Endodermal cell (in vitro differentiated cells): ENCODE measurements around the gene CCT2. TPM values are rescaled to one million over a fixed set of nuclear protein-coding genes. Genes with fewer than 3 reads are reported as not detected.

Source experiments
- DNase-seq: peaks from one replicate; pipeline ENCODE4 v3.0.0-alpha.2; 2017
- H3K27ac ChIP-seq: 2 replicates; pipeline ENCODE4 v1.5.1; 2013; ENCODE audit warnings: mild to moderate bottlenecking, low read depth, low read length, moderate library complexity
- H3K27me3 ChIP-seq: 2 replicates; pipeline ENCODE4 v1.6.1; 2013; ENCODE audit warnings: mild to moderate bottlenecking, low read length, moderate library complexity; ENCODE audit not compliant: insufficient read depth, control insufficient read depth, poor library complexity, severe bottlenecking
- H3K36me3 ChIP-seq: 2 replicates; pipeline ENCODE4 v1.7.0; 2013; ENCODE audit warnings: mild to moderate bottlenecking, low read length, moderate library complexity; ENCODE audit not compliant: control insufficient read depth, insufficient read depth
- H3K4me1 ChIP-seq: one replicate; pipeline ENCODE4 v1.7.0; 2013; ENCODE audit warnings: low read length; ENCODE audit not compliant: control insufficient read depth, insufficient read depth
- H3K4me3 ChIP-seq: 2 replicates; pipeline ENCODE4 v1.5.1; 2013; ENCODE audit warnings: mild to moderate bottlenecking, low read length, moderate library complexity
- H3K9ac ChIP-seq: 2 replicates; pipeline ENCODE4 v1.6.1; 2013; ENCODE audit warnings: mild to moderate bottlenecking, low read length, moderate library complexity; ENCODE audit not compliant: poor library complexity, severe bottlenecking; ENCODE audit errors: extremely low read depth
- H3K9me3 ChIP-seq: 2 replicates; pipeline ENCODE4 v1.6.1; 2013; ENCODE audit warnings: mild to moderate bottlenecking, low read length, moderate library complexity; ENCODE audit not compliant: control insufficient read depth
- H3K27ac Mint-ChIP-seq: 2 replicates; pipeline ENCODE4 v1.8.0; 2020; ENCODE audit warnings: mixed read lengths
- H3K27me3 Mint-ChIP-seq: 2 replicates; pipeline ENCODE4 v1.8.0; 2021; ENCODE audit warnings: mild to moderate bottlenecking, mixed read lengths; ENCODE audit not compliant: insufficient read depth
- H3K36me3 Mint-ChIP-seq: 2 replicates; pipeline ENCODE4 v1.8.0; 2020; ENCODE audit warnings: low read depth, mixed read lengths
- H3K4me1 Mint-ChIP-seq: 2 replicates; pipeline ENCODE4 v1.8.0; 2020; ENCODE audit warnings: mixed read lengths
- H3K4me3 Mint-ChIP-seq: 2 replicates; pipeline ENCODE4 v1.8.0; 2020; ENCODE audit warnings: mild to moderate bottlenecking, moderate library complexity, mixed read lengths
- H3K9me3 Mint-ChIP-seq: 2 replicates; pipeline ENCODE4 v1.8.0; 2020; ENCODE audit warnings: mild to moderate bottlenecking, mixed read lengths
- WGBS, 2 experiments: methylation state at CpG; one replicate each; pipeline versions ENCODE4 v1.1.5 to v1.1.7; 2013; ENCODE audit warnings: missing lambda C conversion rate in 2 of 2, mixed read lengths in 1 of 2; ENCODE audit not compliant: insufficient coverage in 1 of 2, insufficient read length in 1 of 2; 5-methylcytosine and 5-hydroxymethylcytosine counted together
- total RNA-seq, 2 donors: library from RNA; stranded (reverse); fragmentation: NEBNext Ultra II Directional in 1 of 2; extraction: Animal tissue kit (Norgen Biotek cat#: 25700) in 1 of 2; gene quantifications; 2 replicates in 1 of 2; 3 replicates in 1 of 2; pipeline ENCODE4 v1.2.1, GENCODE V29; 2021
- TF ChIP-seq, protein P1 (sequence below): fragments of 200-600 bp; sonication (generic); conservative IDR thresholded peaks from 2 replicates; pipeline ENCODE4 v1.5.0; 2021; ENCODE audit warnings: antibody characterized with exemption, mild to moderate bottlenecking

Gene CCT2
- total RNA-seq, 2 donors from 2014 or later: 284 to 319 TPM

DNA sequence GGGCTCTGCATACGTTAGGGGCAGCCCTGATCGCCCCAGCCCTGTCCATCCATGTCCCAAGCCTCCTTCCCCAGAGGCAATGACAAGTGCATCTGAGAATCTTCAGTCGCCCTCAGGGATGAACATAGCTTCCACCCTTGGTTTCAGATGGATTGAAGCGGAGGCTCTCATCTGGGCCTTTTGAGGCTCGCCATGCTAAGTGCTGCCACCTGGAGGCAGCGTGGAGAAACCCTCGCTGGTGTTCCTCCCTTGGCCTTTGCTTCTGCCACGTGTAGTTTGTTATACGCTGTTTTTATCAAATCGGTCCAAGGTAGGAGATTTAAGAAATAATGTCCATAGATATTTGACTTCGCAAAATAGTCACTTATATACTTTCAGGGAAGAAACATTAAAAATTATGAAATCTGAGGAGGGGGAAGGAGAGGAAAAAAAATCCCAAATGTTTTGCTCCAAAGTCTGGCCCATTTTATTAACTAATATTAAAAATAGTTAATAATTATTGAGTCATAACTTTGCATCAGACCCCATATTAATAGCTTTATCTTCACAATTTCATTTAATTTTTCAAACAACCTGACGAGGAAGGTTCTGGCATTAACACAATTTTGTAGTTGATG lies 54.2 kb downstream of the CCT2 start:
- no peaks in the 10 kb centered on the region for H3K27me3 Mint-ChIP-seq
- TF ChIP-seq, protein P1, sequence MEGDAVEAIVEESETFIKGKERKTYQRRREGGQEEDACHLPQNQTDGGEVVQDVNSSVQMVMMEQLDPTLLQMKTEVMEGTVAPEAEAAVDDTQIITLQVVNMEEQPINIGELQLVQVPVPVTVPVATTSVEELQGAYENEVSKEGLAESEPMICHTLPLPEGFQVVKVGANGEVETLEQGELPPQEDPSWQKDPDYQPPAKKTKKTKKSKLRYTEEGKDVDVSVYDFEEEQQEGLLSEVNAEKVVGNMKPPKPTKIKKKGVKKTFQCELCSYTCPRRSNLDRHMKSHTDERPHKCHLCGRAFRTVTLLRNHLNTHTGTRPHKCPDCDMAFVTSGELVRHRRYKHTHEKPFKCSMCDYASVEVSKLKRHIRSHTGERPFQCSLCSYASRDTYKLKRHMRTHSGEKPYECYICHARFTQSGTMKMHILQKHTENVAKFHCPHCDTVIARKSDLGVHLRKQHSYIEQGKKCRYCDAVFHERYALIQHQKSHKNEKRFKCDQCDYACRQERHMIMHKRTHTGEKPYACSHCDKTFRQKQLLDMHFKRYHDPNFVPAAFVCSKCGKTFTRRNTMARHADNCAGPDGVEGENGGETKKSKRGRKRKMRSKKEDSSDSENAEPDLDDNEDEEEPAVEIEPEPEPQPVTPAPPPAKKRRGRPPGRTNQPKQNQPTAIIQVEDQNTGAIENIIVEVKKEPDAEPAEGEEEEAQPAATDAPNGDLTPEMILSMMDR: peak; percentile 95
- no peak overlapping the region for H3K27ac Mint-ChIP-seq

DNA sequence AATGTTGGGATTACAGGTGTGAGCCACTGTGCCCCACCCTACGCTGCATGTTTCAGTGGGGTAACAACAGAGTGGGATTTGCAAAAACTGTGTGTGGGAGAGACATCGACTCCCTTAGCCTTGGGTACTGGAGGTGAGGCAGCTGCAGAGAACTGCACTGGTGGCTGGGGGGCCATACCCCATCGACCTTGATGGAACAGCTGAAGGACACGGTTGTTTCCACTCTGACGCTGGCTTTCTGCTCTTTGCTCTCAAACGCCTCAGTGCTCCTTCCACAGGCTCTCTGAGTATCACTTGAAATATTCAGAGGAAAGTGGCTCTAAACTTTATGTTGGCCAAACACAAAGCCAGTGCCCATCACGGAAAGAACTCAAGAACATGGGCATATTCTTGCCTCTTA lies 56.3 kb downstream of the CCT2 start:
- no peak overlapping the region for H3K27ac ChIP-seq
- H3K36me3 ChIP-seq: no peaks in the 10 kb centered on the region
- no peaks in the 10 kb centered on the region for H3K9me3 Mint-ChIP-seq
- H3K9me3 ChIP-seq: no peaks in the 10 kb centered on the region
- H3K4me3 Mint-ChIP-seq: no peak overlapping the region
- no peak overlapping the region for H3K9ac ChIP-seq
- no peaks in the 10 kb centered on the region for H3K27me3 Mint-ChIP-seq
- H3K36me3 Mint-ChIP-seq: no peaks in the 10 kb centered on the region
- H3K4me3 ChIP-seq: no peak overlapping the region
- TF ChIP-seq, protein P1: no peak
- H3K27me3 ChIP-seq: no peaks in the 10 kb centered on the region
- DNase-seq: no peak
- H3K4me1 ChIP-seq: no peaks in the 10 kb centered on the region
- WGBS, 2 experiments: 91 to 98% methylated on average over 6 to 7 of the region's 7 CpGs
- H3K27ac Mint-ChIP-seq: no peak overlapping the region
- no peaks in the 10 kb centered on the region for H3K4me1 Mint-ChIP-seq

More for the DNA sequence above, 54.2 kb downstream of the CCT2 start:
- H3K4me1 Mint-ChIP-seq: no peaks in the 10 kb centered on the region
- WGBS, 2 experiments: 33 to 44% methylated on average over 3 to 12 of the region's 12 CpGs
- H3K36me3 Mint-ChIP-seq: no peaks in the 10 kb centered on the region
- no peak overlapping the region for H3K27ac ChIP-seq
- H3K4me3 ChIP-seq: no peak overlapping the region
- H3K4me1 ChIP-seq: no peaks in the 10 kb centered on the region
- no peaks in the 10 kb centered on the region for H3K27me3 ChIP-seq
- H3K9ac ChIP-seq: no peak overlapping the region
- DNase-seq: peak; percentile 94
- H3K9me3 ChIP-seq: no peaks in the 10 kb centered on the region
- H3K4me3 Mint-ChIP-seq: no peak overlapping the region
- no peaks in the 10 kb centered on the region for H3K36me3 ChIP-seq
- H3K9me3 Mint-ChIP-seq: no peaks in the 10 kb centered on the region

DNA sequence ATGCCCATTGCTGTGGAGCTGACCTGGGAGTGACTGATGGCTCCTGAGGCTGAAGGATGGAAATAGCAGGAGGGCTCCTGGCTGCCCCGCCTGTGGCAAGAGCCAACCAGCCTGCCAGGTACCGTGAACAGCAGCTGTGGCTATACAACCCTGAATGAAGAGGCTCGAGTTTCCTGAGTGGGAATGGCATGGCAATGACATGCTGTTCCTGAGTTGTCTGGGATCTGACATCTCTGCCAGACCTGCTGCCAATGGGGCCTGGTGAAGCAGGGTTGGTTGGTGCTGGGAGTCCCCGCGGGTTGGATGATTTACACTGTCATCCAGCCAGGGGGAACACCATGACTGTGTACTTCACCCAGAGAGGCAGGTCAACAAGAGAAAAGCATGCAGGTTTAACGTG lies 57.3 kb downstream of the CCT2 start:
- TF ChIP-seq, protein P1: no peak
- H3K4me3 Mint-ChIP-seq: no peak overlapping the region
- no peak overlapping the region for H3K4me3 ChIP-seq
- no peaks in the 10 kb centered on the region for H3K4me1 Mint-ChIP-seq
- H3K27me3 ChIP-seq: no peaks in the 10 kb centered on the region
- WGBS, 2 experiments: 91 to 100% methylated on average over 6 of the region's 6 CpGs
- no peak for DNase-seq
- no peaks in the 10 kb centered on the region for H3K9me3 ChIP-seq
- no peaks in the 10 kb centered on the region for H3K9me3 Mint-ChIP-seq
- no peak overlapping the region for H3K27ac Mint-ChIP-seq
- no peak overlapping the region for H3K27ac ChIP-seq
- H3K36me3 Mint-ChIP-seq: no peaks in the 10 kb centered on the region
- no peaks in the 10 kb centered on the region for H3K27me3 Mint-ChIP-seq
- H3K36me3 ChIP-seq: no peaks in the 10 kb centered on the region
- H3K4me1 ChIP-seq: no peaks in the 10 kb centered on the region
- no peak overlapping the region for H3K9ac ChIP-seq
